ENCODE data around the gene AHNAK2. TPM values are rescaled to one million over a fixed set of nuclear protein-coding genes. Genes with fewer than 3 reads are reported as not detected.

AHNAK2 gene
- total and polyA plus RNA-seq, 8 donors: 0.75 to 2.4 (median 1.4) TPM

DNA sequence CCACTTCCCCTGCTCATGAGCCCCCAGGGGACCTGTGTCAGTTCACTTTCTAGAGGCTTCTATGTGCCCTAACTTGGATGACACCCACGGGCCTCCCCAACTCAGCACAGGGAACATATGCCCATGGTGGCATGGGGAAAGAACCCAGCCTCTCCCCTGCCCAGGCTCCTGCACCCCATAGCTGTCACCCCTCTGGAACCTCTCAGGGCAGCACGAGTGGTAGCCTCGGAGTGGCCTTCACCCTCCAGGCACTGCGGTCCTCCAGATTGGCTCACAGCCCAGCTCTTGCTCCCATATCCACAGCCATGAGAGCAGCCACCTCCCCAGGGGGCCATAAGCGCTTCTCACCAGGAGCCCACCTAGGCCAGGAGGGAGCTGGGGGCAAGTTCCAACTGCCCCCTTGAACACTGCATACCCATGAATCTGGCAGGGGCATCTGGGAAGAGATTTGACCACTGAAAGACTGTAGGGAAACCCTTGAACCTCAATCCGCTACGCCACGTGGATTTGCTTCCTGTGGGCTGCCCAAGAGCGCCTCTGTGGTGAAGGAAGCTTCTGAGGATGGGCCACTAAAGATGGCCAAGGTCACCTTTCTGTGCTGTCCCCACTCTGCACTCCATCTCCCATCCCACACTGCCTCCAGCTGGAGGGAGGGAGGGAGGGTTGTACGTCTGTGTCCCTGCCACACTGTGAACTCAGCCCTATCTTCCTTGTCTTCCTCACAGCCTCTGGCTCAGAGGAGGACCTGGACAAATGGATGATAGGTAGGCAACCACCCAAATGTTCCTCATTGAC lies 41.6 kb downstream of the AHNAK2 start:
- intact Hi-C loops (cut with DNase I): no loop called here
- Histone ChIP-seq H3K9me3 (no peaks in the 10 kb centered on the region), H3K4me1 (no peaks in the 10 kb centered on the region), H3K4me3 (no peak overlapping the region), H3K27ac (no peak overlapping the region), H3K27me3 (no peaks in the 10 kb centered on the region), H3K36me3 (no peaks in the 10 kb centered on the region)
- FAIRE-seq: no peak
- WGBS, 2 donors: 60 to 62% methylated on average over 10 of the region's 10 CpGs
- no peak for ATAC-seq
- TF ChIP-seq CTCF (IDR thresholded peaks at IDR 0.05): no peak
- DNase-seq: peak in 2 of 6 donors; percentile 9 to 41

GRCh38 chr14:104935955-104936354 lies 42.2 kb downstream of the AHNAK2 start:
- no peak overlapping the region for H3K4me3 ChIP-seq
- intact Hi-C loops (cut with DNase I): no loop called here
- peak in 2 of 6 donors; percentile 1 to 9 for DNase-seq
- no peak for FAIRE-seq
- no peaks in the 10 kb centered on the region for H3K27me3 ChIP-seq
- no peaks in the 10 kb centered on the region for H3K36me3 ChIP-seq
- H3K9me3 ChIP-seq: no peaks in the 10 kb centered on the region
- no peak for TF ChIP-seq CTCF (IDR thresholded peaks at IDR 0.05)
- 33 to 82% methylated on average over 2 of the region's 2 CpGs for WGBS, 2 donors
- no peaks in the 10 kb centered on the region for H3K4me1 ChIP-seq
- ATAC-seq: no peak
- H3K27ac ChIP-seq: no peak overlapping the region

DNA sequence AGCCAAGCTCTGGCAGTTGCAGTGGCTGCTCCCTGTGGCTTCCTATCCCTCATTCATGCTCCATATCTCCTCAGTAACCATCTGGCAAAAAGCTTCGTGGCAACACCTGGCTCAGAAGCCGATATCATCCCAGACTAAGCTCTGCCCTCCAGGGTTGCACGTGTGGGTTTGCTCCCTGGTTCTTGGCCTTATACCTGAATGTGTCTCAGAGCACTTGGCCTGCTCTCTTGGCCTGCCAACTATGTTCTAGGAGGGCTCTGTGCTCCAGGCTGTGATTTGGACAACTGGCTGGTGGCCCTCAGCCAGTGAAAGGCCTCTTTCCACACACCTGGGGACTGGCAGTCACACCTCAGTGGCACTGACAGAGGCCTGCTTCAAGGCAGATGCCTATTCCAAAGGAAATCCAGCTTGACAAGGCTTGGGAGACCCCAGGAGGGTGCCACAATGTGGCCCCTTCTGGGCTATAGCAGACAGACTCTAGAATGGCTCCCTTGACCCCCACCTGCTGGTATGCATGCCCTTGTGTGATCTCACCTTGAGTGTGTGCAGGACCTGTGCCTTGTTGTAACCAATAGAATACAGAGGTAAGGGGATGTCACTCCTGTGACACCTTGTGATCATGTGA lies 43.0 kb downstream of the AHNAK2 start:
- Histone ChIP-seq H3K36me3 (no peaks in the 10 kb centered on the region), H3K27ac (no peak overlapping the region), H3K27me3 (no peaks in the 10 kb centered on the region), H3K4me3 (no peak overlapping the region), H3K4me1 (no peaks in the 10 kb centered on the region), H3K9me3 (no peaks in the 10 kb centered on the region)
- TF ChIP-seq CTCF (IDR thresholded peaks at IDR 0.05): no peak
- WGBS, 2 donors: 31 to 33% methylated on average over 3 of the region's 3 CpGs
- ATAC-seq: peak in 3 of 4 donors; percentile 3 to 45 (median 17)
- peak in 5 of 6 donors; percentile 52 to 71 (median 63) for DNase-seq
- FAIRE-seq: no peak
- intact Hi-C loops (cut with DNase I): no loop called here

- no peak for TF ChIP-seq CTCF (IDR thresholded peaks at IDR 0.05)
- H3K27ac ChIP-seq: no peak overlapping the region
- ATAC-seq (no peak), DNase-seq (peak in 4 of 6 donors; percentile 5 to 58 (median 40)), FAIRE-seq (no peak)
- intact Hi-C loops (cut with DNase I): no loop called here
- H3K4me1 ChIP-seq: no peaks in the 10 kb centered on the region
- WGBS, 2 donors: 29 to 35% methylated on average over 19 to 42 of the region's 42 CpGs
- H3K36me3 ChIP-seq: no peaks in the 10 kb centered on the region
- H3K27me3 ChIP-seq: no peaks in the 10 kb centered on the region
- H3K4me3 ChIP-seq: peak overlapping the region; percentile 44 to 69 (median 52)
- no peaks in the 10 kb centered on the region for H3K9me3 ChIP-seq
Measured at GRCh38 chr14:104933746-104934733, 44.1 kb downstream of the AHNAK2 start.

Measured in pancreas (tissue), 10 donors.